Kidney (tissue), 14 donors: Measurements from ENCODE around the gene ATP8B1. TPM values are rescaled to one million over a fixed set of nuclear protein-coding genes. Genes with fewer than 3 reads are reported as not detected.

Experiments used
- DNase-seq, 5 donors: peaks; one replicate each; pipeline ENCODE4 v3.0.0-alpha.2; 2013 to 2020
- FAIRE-seq: peaks from 2 replicates; lab custom pipeline; 2012; peaks lifted over from hg19 to GRCh38; lab: Jason Lieb, UNC
- H3K27ac ChIP-seq, 2 donors: one replicate each; pipeline ENCODE4 v1.7.0; 2013; ENCODE audit warnings: low read depth in 2 of 2, low read length in 2 of 2, inconsistent platforms in 1 of 2
- H3K27me3 ChIP-seq: one replicate; pipeline ENCODE4 v1.7.1; 2013; ENCODE audit warnings: low read length, inconsistent platforms; ENCODE audit not compliant: control insufficient read depth, insufficient read depth
- H3K36me3 ChIP-seq, 3 donors: one replicate each; pipeline versions ENCODE4 v1.7.0 to v1.7.1; 2013; ENCODE audit warnings: low read length in 3 of 3, control low read depth in 1 of 3, inconsistent platforms in 1 of 3; ENCODE audit not compliant: insufficient read depth in 3 of 3, control insufficient read depth in 2 of 3
- H3K4me1 ChIP-seq, 3 donors: one replicate each; pipeline versions ENCODE4 v1.7.0 to v1.7.1; 2013; ENCODE audit warnings: low read length in 3 of 3, inconsistent platforms in 1 of 3, low read depth in 1 of 3; ENCODE audit not compliant: control insufficient read depth in 2 of 3, insufficient read depth in 2 of 3
- H3K4me3 ChIP-seq, 3 donors: one replicate each; pipeline versions ENCODE4 v1.7.0 to v1.8.1; 2013; ENCODE audit warnings: low read length in 3 of 3, control low read depth in 1 of 3, inconsistent platforms in 1 of 3
- H3K9ac ChIP-seq, 3 donors: one replicate each; pipeline versions ENCODE4 v1.7.0 to v1.7.1; 2013; ENCODE audit warnings: low read length in 3 of 3, control low read depth in 1 of 3, inconsistent platforms in 1 of 3
- H3K9me3 ChIP-seq, 3 donors: one replicate each; pipeline versions ENCODE4 v1.7.0 to v1.7.1; 2013; ENCODE audit warnings: low read length in 3 of 3, control low read depth in 1 of 3, inconsistent platforms in 1 of 3; ENCODE audit not compliant: control insufficient read depth in 2 of 3, insufficient read depth in 1 of 3
- intact Hi-C: fragments of 100-400 bp; cut with DNase I; formaldehyde crosslinking; loops from one replicate; pipeline ENCODE4 v1.11.1; 2022
- polyA plus RNA-seq: library from polyadenylated mRNA; stranded (reverse); fragments of 350-450 nt; fragmentation: Illumina TruSeq; extraction: RNeasy Lipid Tissue Mini Kit (QIAGEN cat#74804); gene quantifications from one replicate; pipeline ENCODE4 v1.2.3, GENCODE V29; 2014; ENCODE audit warnings: low read depth, low replicate concordance; ENCODE audit not compliant: insufficient read depth
- total RNA-seq: library from RNA; stranded (reverse); fragmentation: NEBNext Ultra II Directional; extraction: Animal tissue kit (Norgen Biotek cat#: 25700); gene quantifications from one replicate; pipeline ENCODE4 v1.2.1, GENCODE V29; 2021
- TF ChIP-seq, protein P1 (sequence below): IDR thresholded peaks from 3 replicates; pipeline ENCODE4 v1.5.1; 2012; ENCODE audit warnings: mild to moderate bottlenecking, moderate library complexity, borderline replicate concordance; ENCODE audit not compliant: insufficient read depth; ENCODE audit errors: extremely low read depth
- donor health status: control.
- donor health status: control.
- donor health status: control.
- donor health status: control.
- donor health status: control.
- donor health status: DM: yes; HTN: yes; CAD: no.
- donor health status: Normal renal cell carcinoma (clear cell type).

The ATP8B1 gene
- total and polyA plus RNA-seq, 2 donors from 2014 or later = 5.2 to 40.8 TPM

DNA sequence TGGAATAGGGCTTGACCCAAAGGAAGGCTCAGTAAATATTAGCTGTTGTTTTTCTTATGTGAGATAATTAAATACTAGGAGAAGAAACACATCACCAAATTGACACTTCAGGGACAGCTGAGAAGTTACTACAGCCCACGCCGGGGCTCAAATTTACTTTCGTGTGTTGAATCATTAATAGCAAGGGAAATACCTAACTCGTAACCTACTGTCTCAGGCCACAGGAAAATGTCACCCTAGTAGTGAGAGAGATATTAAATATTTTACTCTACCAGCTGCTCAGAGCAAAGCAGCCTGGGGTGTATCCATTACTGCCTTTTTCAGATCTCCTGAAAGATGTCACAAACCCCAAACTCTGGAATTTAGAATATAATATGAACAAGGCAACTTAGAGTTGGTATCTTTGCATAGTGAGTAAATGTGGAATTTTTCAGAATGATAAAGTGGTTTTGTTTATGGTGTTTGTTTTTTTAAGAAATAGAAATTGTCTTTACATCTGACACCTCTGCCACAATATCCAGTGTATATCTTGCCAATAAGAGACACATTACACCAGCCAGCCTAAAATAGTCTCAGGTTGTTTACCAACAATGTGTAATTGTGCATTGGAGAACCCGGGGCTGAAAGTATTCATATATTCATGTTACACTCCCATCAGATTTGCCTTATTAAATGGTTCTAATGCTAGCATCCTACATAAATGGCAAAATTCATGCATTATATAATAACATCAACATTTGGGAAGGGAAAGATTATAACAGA is 48.4 kb downstream of the ATP8B1 start:
- no peak overlapping the region for H3K27ac ChIP-seq
- H3K9ac ChIP-seq = no peak overlapping the region
- DNase-seq (no peak), FAIRE-seq (no peak)
- H3K9me3 ChIP-seq = no peaks in the 10 kb centered on the region
- H3K27me3 ChIP-seq = no peaks in the 10 kb centered on the region
- TF ChIP-seq, protein P1, sequence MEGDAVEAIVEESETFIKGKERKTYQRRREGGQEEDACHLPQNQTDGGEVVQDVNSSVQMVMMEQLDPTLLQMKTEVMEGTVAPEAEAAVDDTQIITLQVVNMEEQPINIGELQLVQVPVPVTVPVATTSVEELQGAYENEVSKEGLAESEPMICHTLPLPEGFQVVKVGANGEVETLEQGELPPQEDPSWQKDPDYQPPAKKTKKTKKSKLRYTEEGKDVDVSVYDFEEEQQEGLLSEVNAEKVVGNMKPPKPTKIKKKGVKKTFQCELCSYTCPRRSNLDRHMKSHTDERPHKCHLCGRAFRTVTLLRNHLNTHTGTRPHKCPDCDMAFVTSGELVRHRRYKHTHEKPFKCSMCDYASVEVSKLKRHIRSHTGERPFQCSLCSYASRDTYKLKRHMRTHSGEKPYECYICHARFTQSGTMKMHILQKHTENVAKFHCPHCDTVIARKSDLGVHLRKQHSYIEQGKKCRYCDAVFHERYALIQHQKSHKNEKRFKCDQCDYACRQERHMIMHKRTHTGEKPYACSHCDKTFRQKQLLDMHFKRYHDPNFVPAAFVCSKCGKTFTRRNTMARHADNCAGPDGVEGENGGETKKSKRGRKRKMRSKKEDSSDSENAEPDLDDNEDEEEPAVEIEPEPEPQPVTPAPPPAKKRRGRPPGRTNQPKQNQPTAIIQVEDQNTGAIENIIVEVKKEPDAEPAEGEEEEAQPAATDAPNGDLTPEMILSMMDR = no peak
- no peak overlapping the region for H3K4me3 ChIP-seq
- H3K36me3 ChIP-seq = no peaks in the 10 kb centered on the region
- H3K4me1 ChIP-seq = no peaks in the 10 kb centered on the region
- intact Hi-C loops = no loop called here

DNA sequence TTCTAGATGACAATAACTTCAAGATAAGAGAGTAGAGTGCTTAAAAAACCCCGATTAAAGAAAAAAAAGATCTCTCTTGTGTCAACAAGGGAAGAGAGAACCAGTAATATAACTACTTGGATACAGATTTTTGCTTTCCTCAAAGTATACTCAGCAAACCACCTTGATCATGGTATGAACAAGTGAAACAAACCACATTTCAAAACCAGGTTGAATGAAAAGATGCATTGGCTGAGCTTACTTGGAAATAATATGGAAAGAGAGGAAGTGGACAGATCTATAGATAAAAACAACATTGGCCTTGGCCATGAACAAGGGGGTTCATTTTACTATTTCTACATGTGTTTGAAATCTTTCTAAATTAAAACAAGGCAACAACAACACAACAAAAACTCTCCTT is 50.1 kb downstream of the ATP8B1 start:
- TF ChIP-seq, protein P1 = no peak
- intact Hi-C loops = no loop called here

DNA sequence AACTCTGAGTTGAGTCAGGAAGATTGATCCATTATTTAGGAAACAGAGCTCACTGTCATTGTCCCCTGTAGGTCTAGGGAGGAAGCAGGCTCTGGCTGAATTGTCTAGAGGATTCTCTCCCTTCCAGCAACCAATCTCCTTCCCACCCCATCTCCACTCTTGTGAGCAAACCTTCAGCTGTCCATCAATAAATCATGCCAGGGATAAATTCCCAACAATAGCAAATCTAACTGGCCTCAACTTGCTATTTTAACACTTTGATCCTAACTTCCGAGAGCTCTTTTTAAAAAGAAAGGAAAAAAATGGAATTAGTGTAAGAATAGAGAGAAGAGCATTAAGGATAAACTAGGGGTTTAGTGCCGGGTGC is 53.5 kb downstream of the ATP8B1 start:
- H3K27me3 ChIP-seq = no peaks in the 10 kb centered on the region
- no peak overlapping the region for H3K4me3 ChIP-seq
- no peaks in the 10 kb centered on the region for H3K9me3 ChIP-seq
- peaks cover 0 to 8% (median 4%) of the 10 kb centered on the region in 3 donors for H3K4me1 ChIP-seq
- no peak overlapping the region for H3K27ac ChIP-seq
- H3K9ac ChIP-seq = no peak overlapping the region
- FAIRE-seq (no peak), DNase-seq (no peak)
- TF ChIP-seq, protein P1 = no peak
- H3K36me3 ChIP-seq = no peaks in the 10 kb centered on the region
- intact Hi-C loops = no loop called here

More for the DNA sequence above, 50.1 kb downstream of the ATP8B1 start:
- no peaks in the 10 kb centered on the region for H3K9me3 ChIP-seq
- DNase-seq = no peak
- H3K36me3 ChIP-seq = no peaks in the 10 kb centered on the region
- H3K9ac ChIP-seq = no peak overlapping the region
- FAIRE-seq = no peak
- no peak overlapping the region for H3K27ac ChIP-seq
- no peaks in the 10 kb centered on the region for H3K27me3 ChIP-seq
- H3K4me1 ChIP-seq = peaks cover 0 to 8% (median 4%) of the 10 kb centered on the region in 3 donors
- H3K4me3 ChIP-seq = no peak overlapping the region
